Endothelial cell of umbilical vein (primary cell): ENCODE results near the gene MAGI1. TPM values are rescaled to one million over a fixed set of nuclear protein-coding genes. Genes with fewer than 3 reads are reported as not detected.

Experiments
- BruUV-seq: library from RNA; stranded (reverse); fragments of 400-500 nt; replicated peaks from 2 replicates; lab custom pipeline; 2021; lab: Mats Ljungman, UMichigan
- CTCF ChIA-PET: fragments of 300-600, 350-600 bp; sonication (Branson Sonifier 250); formaldehyde crosslinking; loops from one replicate; lab custom pipeline; 2021; ENCODE audit warnings: antibody characterized with exemption, inconsistent platforms; lab: Charles Lee
- POLR2A ChIA-PET: fragments of 300-600, 350-600 bp; sonication (Branson Sonifier 250); formaldehyde crosslinking; loops from one replicate; lab custom pipeline; 2021; ENCODE audit warnings: antibody characterized with exemption, inconsistent platforms; lab: Charles Lee
- DNase-seq: peaks from one replicate; pipeline ENCODE4 v3.0.0-alpha.2; 2011; ENCODE audit warnings: low read depth, low spot score
- FAIRE-seq: peaks from 2 replicates; lab custom pipeline; 2011; peaks lifted over from hg19 to GRCh38; lab: Jason Lieb, UNC
- H2AFZ ChIP-seq: 2 replicates; pipeline ENCODE4 v1.6.0; 2012; ENCODE audit warnings: low read depth, low read length, control low read depth, inconsistent platforms
- H3K27ac ChIP-seq: 2 replicates; pipeline ENCODE4 v1.5.1; 2011; ENCODE audit warnings: low read depth, mild to moderate bottlenecking, control low read depth, low read length, moderate library complexity; ENCODE audit not compliant: insufficient read depth
- H3K27me3 ChIP-seq, 2 experiments: 2 replicates each; pipeline versions ENCODE4 v1.6.0 to v1.6.1; 2011; ENCODE audit warnings: low read length in 2 of 2, mixed read lengths in 1 of 2; ENCODE audit not compliant: control insufficient read depth in 2 of 2, insufficient read depth in 2 of 2
- H3K36me3 ChIP-seq, 2 experiments: 2 replicates in 1 of 2; 3 replicates in 1 of 2; pipeline ENCODE4 v1.5.1; 2011; ENCODE audit warnings: low read length in 2 of 2, mild to moderate bottlenecking in 1 of 2, moderate library complexity in 1 of 2; ENCODE audit not compliant: control insufficient read depth in 2 of 2, insufficient read depth in 2 of 2; ENCODE audit errors: extremely low read depth in 1 of 2
- H3K4me1 ChIP-seq: 3 replicates; pipeline ENCODE4 v1.5.1; 2011; ENCODE audit warnings: mild to moderate bottlenecking, low read length; ENCODE audit not compliant: control insufficient read depth, insufficient read depth; ENCODE audit errors: extremely low read depth
- H3K4me2 ChIP-seq: 2 replicates; pipeline ENCODE4 v1.6.1; 2011; ENCODE audit warnings: low read length, control low read depth, mixed read lengths; ENCODE audit not compliant: insufficient read depth
- H3K4me3 ChIP-seq, 3 experiments: fragments of 200-600 bp in 1 of 3; sonication (generic), shearing (Covaris generic) in 1 of 3; replicated peaks in 1 of 3; 2 replicates each; pipeline ENCODE4 v1.5.1; 2011 to 2016; ENCODE audit warnings: control low read depth in 3 of 3, low read length in 3 of 3, mild to moderate bottlenecking in 2 of 3, inconsistent platforms in 1 of 3, low read depth in 1 of 3, moderate library complexity in 1 of 3; ENCODE audit not compliant: insufficient read depth in 1 of 3
- H3K79me2 ChIP-seq: 2 replicates; pipeline ENCODE4 v1.6.0; 2012; ENCODE audit warnings: low read length, inconsistent platforms; ENCODE audit not compliant: control insufficient read depth, insufficient read depth
- H3K9ac ChIP-seq: replicated peaks from 2 replicates; pipeline ENCODE3; 2011; ENCODE audit warnings: low read length, control low read depth; ENCODE audit not compliant: insufficient read depth; ENCODE audit errors: extremely low read depth
- H3K9me1 ChIP-seq: replicated peaks from 3 replicates; pipeline ENCODE4 v1.6.0; 2011; ENCODE audit warnings: mild to moderate bottlenecking, low read length; ENCODE audit not compliant: control insufficient read depth, insufficient read depth; ENCODE audit errors: extremely low read depth
- H3K9me3 ChIP-seq: replicated peaks from 2 replicates; pipeline ENCODE4 v1.5.1; 2012; ENCODE audit warnings: low read length, inconsistent platforms; ENCODE audit not compliant: control insufficient read depth, insufficient read depth
- H4K20me1 ChIP-seq: replicated peaks from 2 replicates; pipeline ENCODE3; 2011; ENCODE audit warnings: mild to moderate bottlenecking, low read length; ENCODE audit not compliant: control insufficient read depth, insufficient read depth; ENCODE audit errors: extremely low read depth
- EZH2 ChIP-seq: IDR thresholded peaks from 2 replicates; pipeline ENCODE4 v1.6.1; 2012; ENCODE audit warnings: borderline replicate concordance, low read depth, mild to moderate bottlenecking, moderate library complexity, low read length, inconsistent platforms; ENCODE audit not compliant: severe bottlenecking
- FOS ChIP-seq: IDR thresholded peaks from 2 replicates; pipeline ENCODE4 v1.6.1; 2011; ENCODE audit warnings: mild to moderate bottlenecking, low read length, moderate library complexity, borderline replicate concordance; ENCODE audit not compliant: insufficient read depth
- GATA2 ChIP-seq: IDR thresholded peaks from 2 replicates; pipeline ENCODE4 v1.7.0; 2011; ENCODE audit warnings: low read depth, mild to moderate bottlenecking, moderate library complexity, mixed read lengths, low read length; ENCODE audit not compliant: insufficient read length, insufficient read depth
- JUN ChIP-seq: IDR thresholded peaks from 2 replicates; pipeline ENCODE4 v1.6.1; 2011; ENCODE audit warnings: borderline replicate concordance, low read depth; ENCODE audit not compliant: insufficient read length, insufficient read depth
- MYC ChIP-seq: IDR thresholded peaks from one replicate; pipeline ENCODE4 v1.6.1; 2011; ENCODE audit warnings: mild to moderate bottlenecking, low read depth, low read length
- POLR2A ChIP-seq: IDR thresholded peaks from 2 replicates; pipeline ENCODE4 v1.6.1; 2012; ENCODE audit warnings: low read depth, mild to moderate bottlenecking, control low read depth, low read length
- POLR2AphosphoS5 ChIP-seq: IDR thresholded peaks from 2 replicates; pipeline ENCODE4 v1.6.1; 2012; ENCODE audit warnings: low read depth, mild to moderate bottlenecking, control low read depth, low read length, moderate library complexity; ENCODE audit not compliant: insufficient read depth
- dilution Hi-C: fragments of 300-500 bp; cut with MboI; formaldehyde crosslinking; loops from one replicate; pipeline ENCODE4 v1.15.0; 2019; ENCODE audit warnings: low sequenced_read_pairs; ENCODE audit not compliant: extremely low pct_ligation_motif_present
- intact Hi-C: fragments of 100-400 bp; cut with micrococcal nuclease; formaldehyde crosslinking; loops from one replicate; pipeline ENCODE4 v1.10.0; 2022
- polyA plus RNA-seq, 4 experiments: library from polyadenylated mRNA; depleted of rRNA in 3 of 4; stranded (reverse) in 3 of 4; unstranded in 1 of 4; fragments of >200 nt; gene quantifications; 2 replicates each; pipeline versions ENCODE4 v1.2.1 to v1.2.3, GENCODE V29; 2011 to 2012; ENCODE audit warnings: missing spikeins in 1 of 4
- total RNA-seq: library from RNA; stranded (reverse); gene quantifications from 2 replicates; pipeline ENCODE4 v1.2.3, GENCODE V29; 2021
- TF ChIP-seq, protein P1 (sequence below): IDR thresholded peaks from 2 replicates; pipeline ENCODE4 v1.6.1; 2011; ENCODE audit not compliant: insufficient read depth, insufficient read length
- TF ChIP-seq, protein P2 (sequence below), 2 donors: IDR thresholded peaks; 1 replicate in 1 of 2; 2 replicates in 1 of 2; pipeline ENCODE4 v1.5.1; 2011; ENCODE audit warnings: low read length in 2 of 2, mild to moderate bottlenecking in 2 of 2, moderate library complexity in 2 of 2, control low read depth in 1 of 2, inconsistent platforms in 1 of 2, low read depth in 1 of 2; ENCODE audit not compliant: insufficient read depth in 1 of 2; ENCODE audit errors: extremely low read depth in 1 of 2

Gene MAGI1
- total and polyA plus RNA-seq, 2 donors (not counting 3 experiments of a cell fraction or from before 2014, with no cell fraction given), result 10.1 to 47.9 TPM

- H3K4me3 ChIP-seq, result no peak overlapping the region
- no peaks in the 10 kb centered on the region for H3K9me1 ChIP-seq
- H3K79me2 ChIP-seq, result no peaks in the 10 kb centered on the region
- H2AFZ ChIP-seq, result no peak overlapping the region
- no peaks in the 10 kb centered on the region for H3K36me3 ChIP-seq
- FAIRE-seq (no peak), DNase-seq (no peak)
- no peak overlapping the region for H3K27ac ChIP-seq
- ChIA-PET POLR2A (no interaction called here), CTCF (interaction anchor here (0.7 to 1.2 kb wide), 4 partner anchors 9 to 129 kb away, joined by 3 read pairs; no protein-coding TSS in a partner anchor)
- H3K9me3 ChIP-seq, result no peaks in the 10 kb centered on the region
- no peak overlapping the region for H3K4me2 ChIP-seq
- H3K27me3 ChIP-seq, result no peaks in the 10 kb centered on the region
- H3K9ac ChIP-seq, result no peak overlapping the region
- TF ChIP-seq MYC, result no peak
- TF ChIP-seq, protein P1, sequence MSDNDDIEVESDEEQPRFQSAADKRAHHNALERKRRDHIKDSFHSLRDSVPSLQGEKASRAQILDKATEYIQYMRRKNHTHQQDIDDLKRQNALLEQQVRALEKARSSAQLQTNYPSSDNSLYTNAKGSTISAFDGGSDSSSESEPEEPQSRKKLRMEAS, result no peak
- H4K20me1 ChIP-seq, result peaks cover 5% of the 10 kb centered on the region
- intact Hi-C loops, result no loop called here
- BruUV-seq, result no TSS peak
- H3K4me1 ChIP-seq, result no peaks in the 10 kb centered on the region
- dilution Hi-C loops, result no loop called here
Measured at GRCh38 chr3:65986285-65986684, 52.4 kb downstream of the MAGI1 start.

GRCh38 chr3:65984975-65985374 is 53.7 kb downstream of the MAGI1 start:
- H4K20me1 ChIP-seq, result peaks cover 5% of the 10 kb centered on the region
- FAIRE-seq (no peak), DNase-seq (no peak)
- H3K79me2 ChIP-seq, result no peaks in the 10 kb centered on the region
- POLR2A ChIA-PET, result no interaction called here
- no peak overlapping the region for H2AFZ ChIP-seq
- TF ChIP-seq POLR2A (no peak), FOS (no peak), MYC (no peak), EZH2 (no peak), GATA2 (no peak), JUN (no peak), POLR2AphosphoS5 (no peak)
- TF ChIP-seq, protein P1, result no peak
- TF ChIP-seq, protein P2, sequence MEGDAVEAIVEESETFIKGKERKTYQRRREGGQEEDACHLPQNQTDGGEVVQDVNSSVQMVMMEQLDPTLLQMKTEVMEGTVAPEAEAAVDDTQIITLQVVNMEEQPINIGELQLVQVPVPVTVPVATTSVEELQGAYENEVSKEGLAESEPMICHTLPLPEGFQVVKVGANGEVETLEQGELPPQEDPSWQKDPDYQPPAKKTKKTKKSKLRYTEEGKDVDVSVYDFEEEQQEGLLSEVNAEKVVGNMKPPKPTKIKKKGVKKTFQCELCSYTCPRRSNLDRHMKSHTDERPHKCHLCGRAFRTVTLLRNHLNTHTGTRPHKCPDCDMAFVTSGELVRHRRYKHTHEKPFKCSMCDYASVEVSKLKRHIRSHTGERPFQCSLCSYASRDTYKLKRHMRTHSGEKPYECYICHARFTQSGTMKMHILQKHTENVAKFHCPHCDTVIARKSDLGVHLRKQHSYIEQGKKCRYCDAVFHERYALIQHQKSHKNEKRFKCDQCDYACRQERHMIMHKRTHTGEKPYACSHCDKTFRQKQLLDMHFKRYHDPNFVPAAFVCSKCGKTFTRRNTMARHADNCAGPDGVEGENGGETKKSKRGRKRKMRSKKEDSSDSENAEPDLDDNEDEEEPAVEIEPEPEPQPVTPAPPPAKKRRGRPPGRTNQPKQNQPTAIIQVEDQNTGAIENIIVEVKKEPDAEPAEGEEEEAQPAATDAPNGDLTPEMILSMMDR (IDR thresholded peaks at IDR 0.05; ENCODE audit: extremely low read depth in 1 of 2, insufficient read depth in 1 of 2, low read depth in 1 of 2, low read length in 2 of 2), result no peak
- dilution Hi-C loops, result no loop called here
- no TSS peak for BruUV-seq
- H3K4me2 ChIP-seq, result no peak overlapping the region
- intact Hi-C loops, result no loop called here
- H3K27me3 ChIP-seq, result no peaks in the 10 kb centered on the region
- H3K27ac ChIP-seq, result no peak overlapping the region
- H3K4me3 ChIP-seq, result no peak overlapping the region
- no peaks in the 10 kb centered on the region for H3K36me3 ChIP-seq
- CTCF ChIA-PET, result no interaction called here
- no peaks in the 10 kb centered on the region for H3K9me3 ChIP-seq
- H3K9me1 ChIP-seq, result no peaks in the 10 kb centered on the region
- H3K9ac ChIP-seq, result no peak overlapping the region
- peaks cover under 1% of the 10 kb centered on the region for H3K4me1 ChIP-seq
